ENCODE data around the gene CCDC57. TPM values are rescaled to one million over a fixed set of nuclear protein-coding genes. Genes with fewer than 3 reads are reported as not detected.
A peak's percentile ranks its signal among the peaks of the same experiment; 100 is the strongest.
"Not testable (repeated sequence)": the region's sequence is repeated elsewhere in the genome, so short reads cannot be mapped to it uniquely, and the experiment has no call there.

The CCDC57 gene
- 1.8 and 4.7 TPM in 2 replicates for total RNA-seq (2014; rRNA removed; shearing (Covaris generic))

- peak; percentile 75 for DNase-seq (ENCODE audit: low spot score)
Measured at GRCh38 chr17:82212331-82213250, at the start of gene CCDC57. CCDC57 (minus strand) TSS chr17:82212842; CDS start chr17:82201944, 10,898 bp downstream.

GRCh38 chr17:82262344-82262743, 49.7 kb upstream of the CCDC57 start:
- DNase-seq (ENCODE audit: low spot score): no peak

- DNase-seq (ENCODE audit: low spot score): not testable (repeated sequence)
Measured at GRCh38 chr17:82259972-82260961, 47.6 kb upstream of the CCDC57 start.

- DNase-seq (ENCODE audit: low spot score): no peak
Measured at GRCh38 chr17:82258555-82258954, 45.9 kb upstream of the CCDC57 start.

GRCh38 chr17:82257473-82257872, 44.8 kb upstream of the CCDC57 start:
- no peak for DNase-seq (ENCODE audit: low spot score)

GRCh38 chr17:82256242-82256885, 43.7 kb upstream of the CCDC57 start:
- no peak for DNase-seq (ENCODE audit: low spot score)

GRCh38 chr17:82255402-82255972, 42.8 kb upstream of the CCDC57 start:
- no peak for DNase-seq (ENCODE audit: low spot score)

- not testable (repeated sequence) for DNase-seq (ENCODE audit: low spot score)
Measured at GRCh38 chr17:82254746-82255145, 42.1 kb upstream of the CCDC57 start.

GRCh38 chr17:82254096-82254495, 41.5 kb upstream of the CCDC57 start:
- DNase-seq (ENCODE audit: low spot score): not testable (repeated sequence)

- no peak for DNase-seq (ENCODE audit: low spot score)
Measured at GRCh38 chr17:82253179-82253544, 40.5 kb upstream of the CCDC57 start.

GRCh38 chr17:82252511-82253178, 40.0 kb upstream of the CCDC57 start:
- no peak for DNase-seq (ENCODE audit: low spot score)

GRCh38 chr17:82250868-82251500, 38.3 kb upstream of the CCDC57 start:
- DNase-seq (ENCODE audit: low spot score): no peak

GRCh38 chr17:82249896-82250581, 37.4 kb upstream of the CCDC57 start:
- DNase-seq (ENCODE audit: low spot score): no peak

GRCh38 chr17:82248815-82249674, 36.4 kb upstream of the CCDC57 start:
- DNase-seq (ENCODE audit: low spot score): no peak

- DNase-seq (ENCODE audit: low spot score): no peak
Measured at GRCh38 chr17:82247856-82248671, 35.4 kb upstream of the CCDC57 start.

GRCh38 chr17:82247182-82247823, 34.7 kb upstream of the CCDC57 start:
- no peak for DNase-seq (ENCODE audit: low spot score)

All from H4 (cell line).